Lung (tissue), 12 donors: ENCODE measurements around the gene PTPRU. TPM values are rescaled to one million over a fixed set of nuclear protein-coding genes. Genes with fewer than 3 reads are reported as not detected.

Experiments
- ATAC-seq: fragments of 200-7000 bp; cut with Tn5 transposase; one replicate; pipeline ENCODE4 v1.9.1; 2020; ENCODE audit warnings: moderate number of reproducible peaks; ENCODE audit not compliant: insufficient read depth, low FRiP score
- DNase-seq, 3 donors: peaks; one replicate each; pipeline ENCODE4 v3.0.0-alpha.2; 2013 to 2017
- H3K27ac ChIP-seq, 2 donors: one replicate each; pipeline ENCODE4 v1.5.1; 2013; ENCODE audit warnings: mild to moderate bottlenecking in 2 of 2, moderate library complexity in 2 of 2, control low read depth in 1 of 2, inconsistent platforms in 1 of 2, low read depth in 1 of 2, low read length in 1 of 2
- H3K27me3 ChIP-seq, 3 donors: one replicate each; pipeline ENCODE4 v1.5.1; 2013; ENCODE audit warnings: low read length in 2 of 3; ENCODE audit not compliant: control insufficient read depth in 3 of 3, insufficient read depth in 3 of 3
- H3K36me3 ChIP-seq, 4 donors: one replicate each; pipeline ENCODE4 v1.5.1; 2013; ENCODE audit warnings: low read length in 4 of 4, mild to moderate bottlenecking in 1 of 4, moderate library complexity in 1 of 4; ENCODE audit not compliant: control insufficient read depth in 4 of 4, insufficient read depth in 4 of 4
- H3K4me1 ChIP-seq, 5 donors: one replicate each; pipeline ENCODE4 v1.5.1; 2013; ENCODE audit warnings: low read length in 5 of 5, mild to moderate bottlenecking in 2 of 5, moderate library complexity in 1 of 5; ENCODE audit not compliant: control insufficient read depth in 5 of 5, insufficient read depth in 5 of 5
- H3K4me3 ChIP-seq: one replicate; pipeline ENCODE4 v1.5.1; 2013; ENCODE audit warnings: mild to moderate bottlenecking, control low read depth, moderate library complexity
- H3K9ac ChIP-seq, 2 donors: one replicate each; pipeline ENCODE4 v1.5.1; 2013; ENCODE audit warnings: low read length in 2 of 2, control low read depth in 1 of 2; ENCODE audit not compliant: insufficient read depth in 1 of 2
- H3K9me3 ChIP-seq, 4 donors: one replicate each; pipeline ENCODE4 v1.5.1; 2013; ENCODE audit warnings: low read length in 3 of 4, mild to moderate bottlenecking in 1 of 4, moderate library complexity in 1 of 4; ENCODE audit not compliant: control insufficient read depth in 4 of 4, insufficient read depth in 3 of 4
- WGBS, 2 donors: extraction: QIAGEN DNeasy Blood & Tissue Kit; methylation state at CpG; one replicate each; pipeline ENCODE4 v1.1.7; 2013; 5-methylcytosine and 5-hydroxymethylcytosine counted together
- polyA plus RNA-seq, 2 donors: library from polyadenylated mRNA; stranded (reverse); fragments of 200-250 nt; gene quantifications; one replicate each; pipeline ENCODE4 v1.2.1, GENCODE V29; 2013
- total RNA-seq, 2 donors: library from RNA; depleted of rRNA in 1 of 2; stranded (reverse); fragments of >200 nt in 1 of 2; gene quantifications; one replicate each; pipeline ENCODE4 v1.2.1, GENCODE V29; 2014 to 2021
- TF ChIP-seq, protein P1 (sequence below): IDR thresholded peaks from 2 replicates; pipeline ENCODE4 v1.5.1; 2012; ENCODE audit warnings: mild to moderate bottlenecking; ENCODE audit errors: control extremely low read depth, extremely low read depth
- donor health status: control.
- donor health status: control.
- donor health status: Bipolar disorder and iron deficiency.
- donor health status: healthy.
- donor health status: DM: yes; HTN: yes; CAD: no.

PTPRU gene
- total and polyA plus RNA-seq, 4 donors: 22.6 to 55.3 (median 32.9) TPM

DNA sequence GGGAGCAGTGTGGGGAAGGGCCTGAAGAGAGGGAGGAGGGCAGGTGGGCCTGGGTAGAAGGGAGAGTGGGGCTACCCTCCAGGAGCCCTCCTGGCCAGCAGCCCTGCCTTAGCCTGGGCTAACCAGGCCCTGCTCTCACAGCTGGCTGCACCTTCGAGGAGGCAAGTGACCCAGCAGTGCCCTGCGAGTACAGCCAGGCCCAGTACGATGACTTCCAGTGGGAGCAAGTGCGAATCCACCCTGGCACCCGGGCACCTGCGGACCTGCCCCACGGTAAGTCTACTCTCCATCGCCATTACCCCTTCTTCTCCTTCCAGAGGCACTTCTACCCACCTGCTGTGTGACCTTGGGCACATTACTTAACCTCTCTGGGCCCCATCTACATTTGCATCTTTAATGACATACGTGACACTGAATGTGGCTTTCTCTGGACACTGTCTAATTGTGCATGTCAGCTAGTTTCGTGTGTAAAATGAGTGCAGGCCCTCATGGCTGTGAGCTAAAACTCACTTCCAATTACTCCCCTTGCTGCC, 18.9 kb downstream of the PTPRU start:
- Histone ChIP-seq H3K4me3 (no peak overlapping the region), H3K9ac (no peak overlapping the region), H3K36me3 (no peaks in the 10 kb centered on the region), H3K4me1 (peaks cover 0 to 29% (median 6%) of the 10 kb centered on the region in 5 donors), H3K9me3 (no peaks in the 10 kb centered on the region), H3K27ac (no peak overlapping the region), H3K27me3 (peaks cover 0 to 4% (median 3%) of the 10 kb centered on the region in 3 donors)
- DNase-seq: no peak
- ATAC-seq: no peak
- WGBS, 2 donors: 88 to 94% methylated on average over 10 of the region's 10 CpGs
- TF ChIP-seq, protein P1, sequence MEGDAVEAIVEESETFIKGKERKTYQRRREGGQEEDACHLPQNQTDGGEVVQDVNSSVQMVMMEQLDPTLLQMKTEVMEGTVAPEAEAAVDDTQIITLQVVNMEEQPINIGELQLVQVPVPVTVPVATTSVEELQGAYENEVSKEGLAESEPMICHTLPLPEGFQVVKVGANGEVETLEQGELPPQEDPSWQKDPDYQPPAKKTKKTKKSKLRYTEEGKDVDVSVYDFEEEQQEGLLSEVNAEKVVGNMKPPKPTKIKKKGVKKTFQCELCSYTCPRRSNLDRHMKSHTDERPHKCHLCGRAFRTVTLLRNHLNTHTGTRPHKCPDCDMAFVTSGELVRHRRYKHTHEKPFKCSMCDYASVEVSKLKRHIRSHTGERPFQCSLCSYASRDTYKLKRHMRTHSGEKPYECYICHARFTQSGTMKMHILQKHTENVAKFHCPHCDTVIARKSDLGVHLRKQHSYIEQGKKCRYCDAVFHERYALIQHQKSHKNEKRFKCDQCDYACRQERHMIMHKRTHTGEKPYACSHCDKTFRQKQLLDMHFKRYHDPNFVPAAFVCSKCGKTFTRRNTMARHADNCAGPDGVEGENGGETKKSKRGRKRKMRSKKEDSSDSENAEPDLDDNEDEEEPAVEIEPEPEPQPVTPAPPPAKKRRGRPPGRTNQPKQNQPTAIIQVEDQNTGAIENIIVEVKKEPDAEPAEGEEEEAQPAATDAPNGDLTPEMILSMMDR: no peak

DNA sequence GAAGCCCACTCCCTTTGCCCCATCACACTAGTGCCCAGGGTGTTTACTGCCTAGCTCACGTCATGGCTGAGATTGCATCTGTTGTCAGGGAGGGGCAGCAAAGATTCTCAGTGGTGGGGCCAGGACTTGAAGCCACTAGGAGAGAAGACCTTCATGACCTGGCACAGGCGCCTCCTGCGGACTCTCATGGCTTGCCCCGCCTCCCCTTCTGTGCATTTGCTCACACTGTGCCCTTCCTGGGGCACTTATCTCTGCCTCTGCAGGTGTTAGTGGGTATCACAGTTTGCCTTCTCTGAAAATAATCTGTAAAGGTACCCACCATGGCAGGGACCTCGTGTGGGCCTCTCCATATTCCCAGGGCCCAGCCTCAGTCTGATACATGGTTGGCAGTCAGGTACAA, 20.1 kb downstream of the PTPRU start:
- H3K4me3 ChIP-seq: no peak overlapping the region
- no peaks in the 10 kb centered on the region for H3K9me3 ChIP-seq
- WGBS, 2 donors: 65 to 71% methylated on average over 5 of the region's 5 CpGs
- H3K4me1 ChIP-seq: peaks cover 0 to 19% (median 6%) of the 10 kb centered on the region in 5 donors
- DNase-seq (no peak), ATAC-seq (no peak)
- H3K27me3 ChIP-seq: peaks cover 0 to 14% (median 3%) of the 10 kb centered on the region in 3 donors
- no peak overlapping the region for H3K27ac ChIP-seq
- TF ChIP-seq, protein P1: no peak
- no peak overlapping the region for H3K9ac ChIP-seq
- H3K36me3 ChIP-seq: peaks cover 0 to 1% (median 0%) of the 10 kb centered on the region in 4 donors

DNA sequence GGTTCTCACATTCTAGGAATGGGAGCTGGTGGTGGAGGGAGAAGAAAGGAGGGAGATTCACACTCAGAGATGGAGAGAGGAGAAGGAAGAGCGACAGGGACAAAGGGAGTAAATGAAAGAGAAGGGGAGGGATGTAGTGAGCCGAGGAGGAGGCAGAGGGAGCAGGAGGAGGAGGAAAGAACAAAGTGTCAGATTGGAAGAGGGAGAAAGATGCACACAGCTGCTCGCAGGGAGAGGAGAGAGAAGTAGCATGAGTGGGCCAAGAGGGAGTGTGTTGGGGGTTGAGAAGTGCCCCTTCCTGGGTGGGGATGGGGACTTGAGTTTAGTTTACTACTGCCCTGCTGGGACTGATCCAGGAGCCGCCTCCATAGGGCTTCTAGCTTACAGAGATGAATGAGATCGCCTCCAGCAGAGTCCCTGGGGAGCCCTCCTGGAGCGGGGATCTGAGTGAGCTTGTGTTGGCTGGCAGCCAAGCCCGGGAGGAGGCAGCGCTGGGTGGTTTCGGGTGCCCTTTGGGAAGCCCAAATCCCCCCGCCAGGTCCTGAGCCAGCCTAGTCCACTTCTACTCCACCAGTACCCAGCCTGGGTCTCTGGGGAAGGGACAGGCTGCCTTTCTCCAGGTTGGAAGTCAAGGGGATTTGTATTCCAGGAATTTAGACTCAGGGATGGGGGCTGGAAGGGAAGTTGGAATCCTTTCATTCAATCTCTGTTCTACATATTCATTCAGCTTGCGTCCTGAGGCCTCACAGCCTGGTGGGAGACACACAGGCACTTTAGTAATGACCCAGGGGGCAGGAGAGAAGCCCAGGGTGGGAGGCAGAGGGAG, 20.9 kb downstream of the PTPRU start:
- H3K4me3 ChIP-seq: no peak overlapping the region
- H3K4me1 ChIP-seq: peaks cover 0 to 19% (median 6%) of the 10 kb centered on the region in 5 donors
- H3K27ac ChIP-seq: no peak overlapping the region
- H3K9ac ChIP-seq: no peak overlapping the region
- H3K27me3 ChIP-seq: peaks cover 0 to 14% (median 3%) of the 10 kb centered on the region in 3 donors
- peak; percentile 48 to 61 (median 49) for DNase-seq
- H3K9me3 ChIP-seq: no peaks in the 10 kb centered on the region
- peaks cover 0 to 1% (median 0%) of the 10 kb centered on the region in 4 donors for H3K36me3 ChIP-seq
- WGBS, 2 donors: 52 to 65% methylated on average over 11 of the region's 11 CpGs
- TF ChIP-seq, protein P1: no peak
- no peak for ATAC-seq
